Lower leg skin (tissue), 3 donors: ENCODE results near the gene PNKD.

Experiments used
- CTCF ChIP-seq, 3 donors: fragments of 450-650 bp; IDR thresholded peaks; one replicate each; pipeline ENCODE4 v1.5.1; 2016; ENCODE audit warnings: antibody characterized with exemption in 3 of 3, mild to moderate bottlenecking in 3 of 3, moderate library complexity in 2 of 3
- POLR2A ChIP-seq, 2 donors: fragments of 450-650 bp; IDR thresholded peaks; one replicate each; pipeline ENCODE4 v1.6.1; 2016 to 2017; ENCODE audit warnings: antibody characterized with exemption in 2 of 2, mild to moderate bottlenecking in 1 of 2, moderate library complexity in 1 of 2

GRCh38 chr2:218325566-218326160, 55.3 kb downstream of the PNKD start:
- TF ChIP-seq CTCF (IDR thresholded peaks at IDR 0.05) (no peak), POLR2A (IDR thresholded peaks at IDR 0.05) (no peak)
